K562 (cell line): ENCODE results near the gene SAMD13. TPM values are rescaled to one million over a fixed set of nuclear protein-coding genes. Genes with fewer than 3 reads are reported as not detected.

Experiments
- ATAC-seq: fragments of 200-7000 bp; cut with Tn5 transposase; 3 replicates; pipeline ENCODE4 v1.9.1; 2020; ENCODE audit warnings: moderate library complexity
- BruUV-seq: library from RNA; stranded (reverse); fragments of 400-500 nt; replicated peaks from 2 replicates; lab custom pipeline; 2021; lab: Mats Ljungman, UMichigan
- CTCF ChIA-PET: fragments of 300-600 bp; formaldehyde crosslinking; extraction: SDS; loops from one replicate; lab custom pipeline; 2021; ENCODE audit warnings: low intra/inter-chr PET ratio; lab: Yijun Ruan, JAX
- POLR2A ChIA-PET: fragments of 300-600, 350-650 bp; sonication (Branson Sonifier 250); formaldehyde crosslinking; extraction: SDS; loops from one replicate; lab custom pipeline; 2021; ENCODE audit warnings: antibody characterized with exemption, inconsistent platforms; lab: Yijun Ruan, JAX
- DNase-seq, 4 experiments: peaks; one replicate each; pipeline versions ENCODE4 v3.0.0 to v3.0.0-alpha.2; 2011 to 2018; ENCODE audit warnings: low spot score in 3 of 4, mixed read lengths in 3 of 4; ENCODE audit errors: extremely low read depth in 1 of 4
- FAIRE-seq: peaks from 2 replicates; lab custom pipeline; 2011; peaks lifted over from hg19 to GRCh38; lab: Jason Lieb, UNC
- H2AFZ ChIP-seq: 2 replicates; pipeline ENCODE4 v1.6.0; 2011; ENCODE audit warnings: low read depth, low read length, control low read depth, inconsistent platforms
- H3K27ac ChIP-seq: fragments of 200-600 bp; 3 replicates; pipeline ENCODE4 v1.8.0; 2011; ENCODE audit warnings: low read depth, mild to moderate bottlenecking, control low read depth, inconsistent platforms, low read length, moderate library complexity, mixed read lengths; ENCODE audit errors: extremely low read depth
- H3K27me3 ChIP-seq, 2 experiments: fragments of 300-600 bp in 1 of 2; 2 replicates in 1 of 2; 3 replicates in 1 of 2; pipeline versions ENCODE4 v1.6.0 to v1.8.0; 2011; ENCODE audit warnings: inconsistent platforms in 2 of 2, low read length in 2 of 2, mild to moderate bottlenecking in 1 of 2, mixed read lengths in 1 of 2, moderate library complexity in 1 of 2; ENCODE audit not compliant: control insufficient read depth in 2 of 2, insufficient read depth in 2 of 2
- H3K36me3 ChIP-seq: fragments of 300-600 bp; 3 replicates; pipeline ENCODE4 v1.8.0; 2011; ENCODE audit warnings: mild to moderate bottlenecking, low read length, inconsistent platforms; ENCODE audit not compliant: control insufficient read depth, insufficient read depth
- H3K4me1 ChIP-seq, 2 experiments: fragments of 200-600 bp in 1 of 2; replicated peaks in 1 of 2; 2 replicates in 1 of 2; 3 replicates in 1 of 2; pipeline versions ENCODE4 v1.5.1 to v1.8.0; 2011; ENCODE audit warnings: inconsistent platforms in 2 of 2, low read length in 2 of 2, mild to moderate bottlenecking in 1 of 2, mixed read lengths in 1 of 2, moderate library complexity in 1 of 2; ENCODE audit not compliant: control insufficient read depth in 2 of 2, insufficient read depth in 2 of 2
- H3K4me2 ChIP-seq: 2 replicates; pipeline ENCODE4 v1.6.1; 2011; ENCODE audit warnings: low read length, control low read depth, inconsistent platforms, mixed read lengths; ENCODE audit not compliant: insufficient read depth
- H3K4me3 ChIP-seq: fragments of 200-600 bp; sonication (generic), shearing (Covaris generic); 2 replicates; pipeline ENCODE4 v1.5.1; 2016; ENCODE audit warnings: control low read depth, inconsistent platforms
- H3K79me2 ChIP-seq: fragments of 200-600 bp; 3 replicates; pipeline ENCODE4 v1.8.0; 2011; ENCODE audit warnings: low read length, inconsistent platforms; ENCODE audit not compliant: control insufficient read depth, insufficient read depth
- H3K9ac ChIP-seq, 2 experiments: 2 replicates each; pipeline versions ENCODE4 v1.6.0 to v1.6.1; 2011; ENCODE audit warnings: low read depth in 2 of 2, low read length in 2 of 2, control low read depth in 1 of 2, inconsistent platforms in 1 of 2, mild to moderate bottlenecking in 1 of 2, mixed read lengths in 1 of 2; ENCODE audit not compliant: insufficient read depth in 1 of 2
- H3K9me1 ChIP-seq: one replicate; pipeline ENCODE4 v1.6.0; 2011; ENCODE audit warnings: inconsistent platforms, mild to moderate bottlenecking, low read length, moderate library complexity; ENCODE audit not compliant: control insufficient read depth, insufficient read depth
- H3K9me3 ChIP-seq: replicated peaks from 2 replicates; pipeline ENCODE4 v1.5.1; 2011; ENCODE audit warnings: low read depth, low read length, inconsistent platforms; ENCODE audit not compliant: control insufficient read depth, insufficient read depth
- H4K20me1 ChIP-seq: replicated peaks from 2 replicates; pipeline ENCODE4 v1.6.1; 2011; ENCODE audit warnings: low read length, inconsistent platforms, mixed read lengths; ENCODE audit not compliant: control insufficient read depth, insufficient read depth
- ATF7 ChIP-seq: fragments of 450-650 bp; IDR thresholded peaks from 2 replicates; pipeline ENCODE4 v1.7.1; 2014; ENCODE audit warnings: mild to moderate bottlenecking, moderate library complexity
- CSDE1 ChIP-seq, 2 experiments: fragments of 450-650 bp; IDR thresholded peaks; 2 replicates each; pipeline ENCODE4 v1.6.1; 2016; ENCODE audit warnings: mild to moderate bottlenecking in 1 of 2
- TOE1 ChIP-seq, 2 experiments: fragments of 450-650 bp in 1 of 2; sonication (generic) in 1 of 2; formaldehyde crosslinking in 1 of 2; IDR thresholded peaks; 2 replicates each; pipeline versions ENCODE4 v1.7.1 to v1.8.0; 2016 to 2022; ENCODE audit warnings: borderline replicate concordance in 2 of 2, mild to moderate bottlenecking in 2 of 2, antibody characterized with exemption in 1 of 2, inconsistent platforms in 1 of 2, low read depth in 1 of 2, missing genetic modification reagents in 1 of 2, moderate library complexity in 1 of 2
- WGBS: fragments of 100-300 bp; shearing (Covaris generic); methylation state at CpG from one replicate; pipeline ENCODE4 v1.1.6; 2016; ENCODE audit warnings: low coverage, mixed read lengths; ENCODE audit not compliant: insufficient coverage; ENCODE audit errors: missing lambda C conversion rate; 5-methylcytosine and 5-hydroxymethylcytosine counted together
- in situ Hi-C: fragments of 300-500 bp; cut with MboI; formaldehyde crosslinking; loops from 4 replicates; pipeline ENCODE4 v1.15.0; 2018; ENCODE audit warnings: inconsistent platforms, mixed read lengths
- intact Hi-C: fragments of 100-400 bp; cut with micrococcal nuclease; formaldehyde crosslinking; loops from 2 replicates; pipeline ENCODE4 v1.14.2; 2022
- polyA plus RNA-seq, 8 experiments: library from polyadenylated mRNA; depleted of rRNA in 4 of 8; stranded (reverse) in 5 of 8; unstranded in 3 of 8; fragments of >200 nt; fragmentation: Nextera tagmentation in 2 of 8; fragmentation: Illumina TruSeq in 1 of 8; extraction: Ambion mirVana in 2 of 8; extraction: Trizol in 1 of 8; gene quantifications; 2 replicates each; pipeline versions ENCODE4 v1.2.1 to v1.2.3, GENCODE V29; 2011 to 2014; ENCODE audit warnings: inconsistent platforms in 1 of 8, missing spikeins in 1 of 8
- total RNA-seq, 7 experiments: library from RNA; depleted of rRNA in 6 of 7; stranded (reverse); fragments of >200 nt in 6 of 7; fragmentation: Illumina TruSeq in 2 of 7; extraction: Trizol in 2 of 7; gene quantifications; 2 replicates each; pipeline versions ENCODE4 v1.2.1 to v1.2.3, GENCODE V29; 2011 to 2021; ENCODE audit warnings: low replicate concordance in 1 of 7

Gene SAMD13
- total and polyA plus RNA-seq, 9 of the 15 experiments (the other 6 are each of a cell fraction or from before 2014, with no cell fraction given), result 0.78 to 2.7 (median 1.00) TPM

DNA sequence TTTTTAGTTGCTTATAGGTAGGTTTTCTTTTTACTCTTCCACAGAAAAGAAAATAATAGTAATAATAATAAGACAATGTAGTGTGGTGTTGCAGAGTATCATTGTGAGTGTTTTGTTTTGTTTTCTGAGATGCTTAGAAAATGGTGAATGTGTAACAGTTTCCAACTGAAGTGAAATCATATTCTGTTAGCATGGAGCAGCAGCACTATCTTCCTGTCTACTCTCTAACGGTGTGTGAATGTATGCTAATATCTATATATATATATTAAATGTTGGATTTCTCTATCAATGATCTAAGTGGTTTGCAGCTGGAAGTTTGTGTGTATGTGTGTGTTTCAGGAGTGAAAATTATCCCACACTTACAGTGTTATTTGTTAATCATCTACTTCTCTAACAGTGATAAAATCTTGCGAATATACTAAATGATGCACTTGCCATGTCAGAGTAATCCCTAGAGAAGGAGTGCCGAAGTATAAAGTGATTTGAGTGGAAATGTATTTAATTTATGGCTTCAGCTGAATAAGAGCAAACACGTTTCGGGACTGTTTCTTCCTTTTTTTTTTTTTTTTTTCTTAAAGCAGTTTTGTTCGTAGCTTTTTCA is 377 bp downstream of the SAMD13 start:
- no peaks in the 10 kb centered on the region for H3K27me3 ChIP-seq
- H3K4me1 ChIP-seq, result peaks cover 14 to 31% of the 10 kb centered on the region in 2 experiments
- no peak for ATAC-seq
- peak overlapping the region; percentile 72 for H2AFZ ChIP-seq
- intact Hi-C loops, result loop anchor here (10.0 kb wide), 1 partner anchor 203 kb away; the partner anchor contains the start of genes GNG5 and SPATA1
- no peak overlapping the region for H3K9ac ChIP-seq
- H3K27ac ChIP-seq, result peak overlapping the region; percentile 52; the same call in 1 of the 3 replicates
- ChIA-PET POLR2A (interaction anchor here (0.6 to 1.3 kb wide), 4 partner anchors 9 to 204 kb away, joined by 3 read pairs; partner anchors contain the start of gene SPATA1), CTCF (interaction anchor here (0.7 kb wide), 1 partner anchor 55 kb away, joined by 3 read pairs; no protein-coding TSS in a partner anchor)
- no peak for DNase-seq
- no peaks in the 10 kb centered on the region for H3K79me2 ChIP-seq
- in situ Hi-C loops, result no loop called here
- TF ChIP-seq CSDE1 (IDR thresholded peaks at IDR 0.05) (no peak), TOE1 (IDR thresholded peaks at IDR 0.05; ENCODE audit: borderline replicate concordance) (no peak), TOE1 (CRISPR knock-in tag; IDR thresholded peaks at IDR 0.05; ENCODE audit: borderline replicate concordance, low read depth) (no peak), ATF7 (0 out of 2 replicates have a peak, but pooled peaks have one; percentile 6)
- WGBS, result 17% methylated on average over 3 of the region's 6 CpGs
- no peaks in the 10 kb centered on the region for H3K9me3 ChIP-seq
- no peak overlapping the region for H3K4me2 ChIP-seq
- no TSS peak for BruUV-seq
- no peaks in the 10 kb centered on the region for H3K36me3 ChIP-seq
- H4K20me1 ChIP-seq, result no peaks in the 10 kb centered on the region
- H3K4me3 ChIP-seq, result no peak overlapping the region
- no peak for FAIRE-seq
- H3K9me1 ChIP-seq, result no peaks in the 10 kb centered on the region
